Measurements from ENCODE around the gene CGAS. TPM values are rescaled to one million over a fixed set of nuclear protein-coding genes. Genes with fewer than 3 reads are reported as not detected.
"Not testable (repeated sequence)": the region's sequence is repeated elsewhere in the genome, so short reads cannot be mapped to it uniquely, and the experiment has no call there.

CGAS gene
- polyA plus RNA-seq, 1 experiment, result 2.1 TPM

- POLR2A ChIA-PET, result no interaction called here
- no peak for DNase-seq (ENCODE audit: low read depth, low spot score)
- H3K9me3 ChIP-seq (ENCODE audit: control insufficient read depth, insufficient read depth, low read length), result peaks cover 8% of the 10 kb centered on the region; the same call in 1 of the 2 replicates
- no peak within 1 kb of the TSS for H3K27ac ChIP-seq (ENCODE audit: low read depth, low read length)
- H3K27me3 ChIP-seq (ENCODE audit: control insufficient read depth, insufficient read depth, low read length), result no peaks in the 10 kb centered on the region
- H3K4me3 ChIP-seq (ENCODE audit: low read depth, low read length), result no peak within 1 kb of the TSS
- TF ChIP-seq CTCF (IDR thresholded peaks at IDR 0.05; ENCODE audit: low read depth, low read length), result no peak
- CTCF ChIA-PET, result no interaction called here
Observed at GRCh38 chr6:73394577-73395354, 57.3 kb downstream of the CGAS start, which contains the start of gene DDX43. DDX43 (plus strand) TSS chr6:73394828; CDS start chr6:73394906, 78 bp downstream.

GRCh38 chr6:73393278-73393677 is 58.8 kb downstream of the CGAS start:
- Histone ChIP-seq H3K9me3 (ENCODE audit: control insufficient read depth, insufficient read depth, low read length) (peaks cover 8% of the 10 kb centered on the region; the same call in 1 of the 2 replicates), H3K27me3 (ENCODE audit: control insufficient read depth, insufficient read depth, low read length) (no peaks in the 10 kb centered on the region), H3K4me3 (ENCODE audit: low read depth, low read length) (no peak overlapping the region), H3K27ac (ENCODE audit: low read depth, low read length) (no peak overlapping the region)
- ChIA-PET POLR2A (no interaction called here), CTCF (no interaction called here)
- no peak for TF ChIP-seq CTCF (IDR thresholded peaks at IDR 0.05; ENCODE audit: low read depth, low read length)
- no peak for DNase-seq (ENCODE audit: low read depth, low spot score)

GRCh38 chr6:73392188-73392587 is 59.9 kb downstream of the CGAS start:
- H3K27ac ChIP-seq (ENCODE audit: low read depth, low read length); DNase-seq (ENCODE audit: low read depth, low spot score); H3K27me3 ChIP-seq (ENCODE audit: control insufficient read depth, insufficient read depth, low read length); H3K9me3 ChIP-seq (ENCODE audit: control insufficient read depth, insufficient read depth, low read length); CTCF ChIA-PET; H3K4me3 ChIP-seq (ENCODE audit: low read depth, low read length); POLR2A ChIA-PET: not testable (repeated sequence)

GRCh38 chr6:73391675-73392074 is 60.4 kb downstream of the CGAS start:
- H3K9me3 ChIP-seq (ENCODE audit: control insufficient read depth, insufficient read depth, low read length), result peaks cover 8% of the 10 kb centered on the region; the same call in 1 of the 2 replicates
- ChIA-PET CTCF (interaction anchor here (3.8 kb wide), 1 partner anchor 106 kb away, joined by 32 read pairs; no protein-coding TSS in a partner anchor), POLR2A (no interaction called here)
- no peak for TF ChIP-seq CTCF (IDR thresholded peaks at IDR 0.05; ENCODE audit: low read depth, low read length)
- H3K27ac ChIP-seq (ENCODE audit: low read depth, low read length), result no peak overlapping the region
- DNase-seq (ENCODE audit: low read depth, low spot score), result no peak
- no peaks in the 10 kb centered on the region for H3K27me3 ChIP-seq (ENCODE audit: control insufficient read depth, insufficient read depth, low read length)
- H3K4me3 ChIP-seq (ENCODE audit: low read depth, low read length), result no peak overlapping the region

GRCh38 chr6:73389854-73390253 is 62.2 kb downstream of the CGAS start:
- no peak for TF ChIP-seq CTCF (IDR thresholded peaks at IDR 0.05; ENCODE audit: low read depth, low read length)
- H3K27me3 ChIP-seq (ENCODE audit: control insufficient read depth, insufficient read depth, low read length), result no peaks in the 10 kb centered on the region
- ChIA-PET CTCF (interaction anchor here (0.7 to 3.8 kb wide), 2 partner anchors 104 to 978 kb away, joined by 3 to 32 read pairs; no protein-coding TSS in a partner anchor), POLR2A (no interaction called here)
- H3K27ac ChIP-seq (ENCODE audit: low read depth, low read length), result no peak overlapping the region
- H3K4me3 ChIP-seq (ENCODE audit: low read depth, low read length), result no peak overlapping the region
- DNase-seq (ENCODE audit: low read depth, low spot score), result no peak
- H3K9me3 ChIP-seq (ENCODE audit: control insufficient read depth, insufficient read depth, low read length), result peaks cover 5% of the 10 kb centered on the region; the same call in 1 of the 2 replicates
